ENCODE measurements around the gene SRGAP3.

Gene SRGAP3

GRCh38 chr3:9233101-9233500 is 16.3 kb downstream of the SRGAP3 start:
- Histone ChIP-seq H3K9ac (ENCODE audit: low read depth, low read length, poor library complexity, severe bottlenecking) (no peak overlapping the region), H3K27me3 (ENCODE audit: insufficient read depth, low read length, poor library complexity, severe bottlenecking) (no peaks in the 10 kb centered on the region), H2AFZ (ENCODE audit: low read length) (no peak overlapping the region), H3K9me2 (replicated peaks; ENCODE audit: low read depth, low read length) (no peaks in the 10 kb centered on the region), H3K36me3 (ENCODE audit: insufficient read depth, low read length) (0 out of 2 replicates have a peak, but pooled peaks cover 2% of the 10 kb centered on the region), H3K4me1 (ENCODE audit: insufficient read depth, low read length, poor library complexity, severe bottlenecking) (peaks cover 16% of the 10 kb centered on the region), H3F3A (ENCODE audit: low read depth) (no peaks in the 10 kb centered on the region), H3K9me3 (ENCODE audit: insufficient read depth, low read depth, low read length) (no peaks in the 10 kb centered on the region), H4K20me1 (ENCODE audit: insufficient read depth, low read length, poor library complexity, severe bottlenecking) (no peaks in the 10 kb centered on the region), H3K4me2 (ENCODE audit: low read depth, low read length, poor library complexity, severe bottlenecking) (no peak overlapping the region), H3K4me3 (ENCODE audit: low read length, poor library complexity, severe bottlenecking) (no peak overlapping the region), H3K79me2 (ENCODE audit: insufficient read depth, low read length) (peaks cover 45% of the 10 kb centered on the region; the same call in 1 of the 2 replicates)
- TF ChIP-seq EZH2phosphoT487 (IDR thresholded peaks at IDR 0.05; ENCODE audit: borderline replicate concordance) (no peak), CTCF (conservative IDR thresholded peaks at IDR 0.05; ENCODE audit: low read length) (no peak)

- no peak overlapping the region for H3K4me2 ChIP-seq (ENCODE audit: low read depth, low read length, poor library complexity, severe bottlenecking)
- H3K9ac ChIP-seq (ENCODE audit: low read depth, low read length, poor library complexity, severe bottlenecking), result no peak overlapping the region
- no peaks in the 10 kb centered on the region for H3F3A ChIP-seq (ENCODE audit: low read depth)
- no peaks in the 10 kb centered on the region for H4K20me1 ChIP-seq (ENCODE audit: insufficient read depth, low read length, poor library complexity, severe bottlenecking)
- H3K9me3 ChIP-seq (ENCODE audit: insufficient read depth, low read depth, low read length), result no peaks in the 10 kb centered on the region
- TF ChIP-seq CTCF (conservative IDR thresholded peaks at IDR 0.05; ENCODE audit: low read length) (no peak), EZH2phosphoT487 (IDR thresholded peaks at IDR 0.05; ENCODE audit: borderline replicate concordance) (no peak)
- H3K4me3 ChIP-seq (ENCODE audit: low read length, poor library complexity, severe bottlenecking), result no peak overlapping the region
- H3K4me1 ChIP-seq (ENCODE audit: insufficient read depth, low read length, poor library complexity, severe bottlenecking), result peaks cover 20% of the 10 kb centered on the region
- peaks cover 45% of the 10 kb centered on the region for H3K79me2 ChIP-seq (ENCODE audit: insufficient read depth, low read length)
- H3K9me2 ChIP-seq (replicated peaks; ENCODE audit: low read depth, low read length), result no peaks in the 10 kb centered on the region
- H3K36me3 ChIP-seq (ENCODE audit: insufficient read depth, low read length), result 0 out of 2 replicates have a peak, but pooled peaks cover 2% of the 10 kb centered on the region
- no peaks in the 10 kb centered on the region for H3K27me3 ChIP-seq (ENCODE audit: insufficient read depth, low read length, poor library complexity, severe bottlenecking)
- no peak overlapping the region for H2AFZ ChIP-seq (ENCODE audit: low read length)
Measured at GRCh38 chr3:9231937-9232336, 17.5 kb downstream of the SRGAP3 start.

- no peaks in the 10 kb centered on the region for H3K9me2 ChIP-seq (replicated peaks; ENCODE audit: low read depth, low read length)
- H3K79me2 ChIP-seq (ENCODE audit: insufficient read depth, low read length), result peaks cover 47% of the 10 kb centered on the region
- no peak overlapping the region for H3K9ac ChIP-seq (ENCODE audit: low read depth, low read length, poor library complexity, severe bottlenecking)
- H2AFZ ChIP-seq (ENCODE audit: low read length), result no peak overlapping the region
- no peaks in the 10 kb centered on the region for H4K20me1 ChIP-seq (ENCODE audit: insufficient read depth, low read length, poor library complexity, severe bottlenecking)
- no peaks in the 10 kb centered on the region for H3K9me3 ChIP-seq (ENCODE audit: insufficient read depth, low read depth, low read length)
- H3K4me1 ChIP-seq (ENCODE audit: insufficient read depth, low read length, poor library complexity, severe bottlenecking), result peaks cover 25% of the 10 kb centered on the region
- no peaks in the 10 kb centered on the region for H3K27me3 ChIP-seq (ENCODE audit: insufficient read depth, low read length, poor library complexity, severe bottlenecking)
- H3K4me2 ChIP-seq (ENCODE audit: low read depth, low read length, poor library complexity, severe bottlenecking), result no peak overlapping the region
- H3K36me3 ChIP-seq (ENCODE audit: insufficient read depth, low read length), result 0 out of 2 replicates have a peak, but pooled peaks cover 2% of the 10 kb centered on the region
- H3F3A ChIP-seq (ENCODE audit: low read depth), result no peaks in the 10 kb centered on the region
- TF ChIP-seq EZH2phosphoT487 (IDR thresholded peaks at IDR 0.05; ENCODE audit: borderline replicate concordance), result no peak
- H3K4me3 ChIP-seq (ENCODE audit: low read length, poor library complexity, severe bottlenecking), result no peak overlapping the region
Measured at GRCh38 chr3:9231471-9231870, 18.0 kb downstream of the SRGAP3 start.

GRCh38 chr3:9231006-9231405 is 18.4 kb downstream of the SRGAP3 start:
- H2AFZ ChIP-seq (ENCODE audit: low read length), result no peak overlapping the region
- no peaks in the 10 kb centered on the region for H3F3A ChIP-seq (ENCODE audit: low read depth)
- H3K79me2 ChIP-seq (ENCODE audit: insufficient read depth, low read length), result peaks cover 51% of the 10 kb centered on the region
- peaks cover 29% of the 10 kb centered on the region for H3K4me1 ChIP-seq (ENCODE audit: insufficient read depth, low read length, poor library complexity, severe bottlenecking)
- H3K4me3 ChIP-seq (ENCODE audit: low read length, poor library complexity, severe bottlenecking), result no peak overlapping the region
- H3K9me2 ChIP-seq (replicated peaks; ENCODE audit: low read depth, low read length), result no peaks in the 10 kb centered on the region
- H4K20me1 ChIP-seq (ENCODE audit: insufficient read depth, low read length, poor library complexity, severe bottlenecking), result no peaks in the 10 kb centered on the region
- H3K9me3 ChIP-seq (ENCODE audit: insufficient read depth, low read depth, low read length), result no peaks in the 10 kb centered on the region
- no peak for TF ChIP-seq EZH2phosphoT487 (IDR thresholded peaks at IDR 0.05; ENCODE audit: borderline replicate concordance)
- TF ChIP-seq CTCF (conservative IDR thresholded peaks at IDR 0.05; ENCODE audit: low read length), result no peak
- no peak overlapping the region for H3K4me2 ChIP-seq (ENCODE audit: low read depth, low read length, poor library complexity, severe bottlenecking)
- no peaks in the 10 kb centered on the region for H3K27me3 ChIP-seq (ENCODE audit: insufficient read depth, low read length, poor library complexity, severe bottlenecking)
- 0 out of 2 replicates have a peak, but pooled peaks cover 2% of the 10 kb centered on the region for H3K36me3 ChIP-seq (ENCODE audit: insufficient read depth, low read length)
- H3K9ac ChIP-seq (ENCODE audit: low read depth, low read length, poor library complexity, severe bottlenecking), result no peak overlapping the region

Data from Loucy (cell line).